Stimulated activated CD4-positive, alpha-beta T cell treated with anti-CD3 and anti-CD28 coated beads, Interleukin-12 subunit alpha, Interleukin-12 subunit beta, amount 100 ng/mL, for 48 hours (primary cell): Measurements from ENCODE around the gene SERPIND1.

Source experiments
- DNase-seq, 3 donors: peaks; one replicate each; pipeline ENCODE4 v3.0.0-alpha.2; 2020; ENCODE audit warnings: low read depth in 2 of 3, low spot score in 1 of 3

Gene SERPIND1

DNA sequence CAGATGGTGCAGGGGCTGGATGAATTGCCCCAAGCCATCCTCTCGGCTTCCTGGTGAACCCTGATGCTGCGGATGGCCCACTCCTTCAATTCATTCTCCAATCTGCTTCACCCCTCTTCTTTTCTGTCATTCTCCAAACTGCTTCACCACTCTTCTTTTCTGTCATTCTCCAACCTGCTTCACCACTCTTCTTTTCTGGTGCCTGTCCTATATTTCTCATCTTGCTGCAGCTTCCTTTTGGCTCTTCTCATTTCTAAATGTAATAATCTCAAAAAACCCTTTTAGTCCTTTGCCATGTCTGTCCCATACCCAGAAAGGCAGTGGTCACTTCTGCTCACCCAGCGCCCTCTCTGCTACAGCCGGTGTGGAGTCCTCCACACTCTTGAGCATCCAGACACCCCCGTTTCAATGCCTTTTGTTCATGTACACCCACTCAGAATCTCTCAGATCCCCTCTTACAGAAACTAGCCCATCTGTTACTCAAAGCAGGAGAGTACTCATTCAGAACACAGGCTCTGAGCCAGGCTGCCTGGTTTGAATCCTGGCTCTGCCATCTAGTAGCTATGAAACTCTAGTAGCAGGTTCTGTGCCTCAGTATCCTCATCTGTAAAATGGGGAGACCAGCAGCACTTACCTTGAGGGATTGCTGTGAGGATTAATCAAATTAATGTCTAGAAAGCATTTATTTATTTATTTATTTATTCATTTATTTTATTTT lies 14.9 kb downstream of the SERPIND1 start:
- no peak for DNase-seq

- DNase-seq = no peak
These were observed 18.5 kb downstream of the SERPIND1 start for GRCh38 chr22:20792221-20792965.

DNA sequence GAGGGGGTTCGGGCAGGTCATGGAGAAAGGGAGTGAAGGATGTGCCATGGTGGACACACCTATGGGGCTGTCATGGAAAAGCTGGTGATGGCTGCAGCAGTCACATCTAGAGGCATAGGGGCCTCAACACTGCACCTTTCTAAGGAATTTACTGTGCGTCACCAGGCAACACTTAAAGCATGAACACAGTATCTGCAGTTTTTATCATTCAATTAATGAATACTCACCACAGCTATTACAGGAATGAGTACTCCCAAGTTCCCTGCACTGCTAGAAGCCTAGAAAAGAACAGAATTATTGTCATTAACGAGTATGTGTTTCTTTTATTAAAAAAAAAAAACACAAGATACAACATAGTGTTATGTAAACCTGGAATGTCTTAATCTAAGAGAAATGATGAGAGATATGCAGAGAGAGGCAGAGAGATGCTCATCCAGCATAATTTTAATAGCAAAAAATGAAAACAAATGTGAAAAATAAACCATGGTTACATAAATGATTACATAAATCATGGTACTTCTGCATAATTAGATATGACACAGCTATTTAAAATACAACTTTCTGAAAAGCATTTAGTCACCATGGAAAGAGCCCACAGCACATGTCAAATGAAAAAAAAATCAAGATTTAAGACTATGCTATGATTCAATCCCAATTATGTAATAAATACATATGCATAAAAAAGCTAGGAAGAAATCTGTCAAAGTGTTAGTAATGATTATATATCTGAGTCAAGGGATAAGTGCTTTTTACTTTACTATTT lies 19.2 kb downstream of the SERPIND1 start:
- DNase-seq = no peak

GRCh38 chr22:20793748-20794649 lies 20.1 kb downstream of the SERPIND1 start:
- DNase-seq = no peak

- no peak for DNase-seq
These were observed 20.9 kb downstream of the SERPIND1 start for GRCh38 chr22:20794650-20795413.

DNA sequence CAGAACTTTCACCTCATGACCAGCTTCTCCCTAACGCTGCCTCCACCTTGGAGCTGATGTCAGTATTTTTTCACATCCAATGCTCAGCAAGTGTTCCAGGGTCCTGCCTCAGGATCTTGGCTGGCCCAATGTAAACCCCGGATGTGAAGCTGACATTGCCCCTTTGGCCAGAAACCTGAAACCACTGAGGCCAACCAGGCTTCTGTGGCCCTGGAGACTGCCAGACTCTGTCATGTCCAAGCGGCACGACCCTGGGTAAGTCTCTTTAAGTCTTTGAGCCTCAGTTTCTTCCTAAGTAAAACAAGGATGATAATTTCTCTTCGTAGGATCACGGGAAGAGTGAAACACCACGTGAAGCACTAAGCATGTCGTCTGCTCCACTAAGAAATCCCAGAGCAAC lies 22.8 kb downstream of the SERPIND1 start:
- DNase-seq = no peak

GRCh38 chr22:20798218-20798617 lies 24.3 kb downstream of the SERPIND1 start:
- DNase-seq = no peak

DNA sequence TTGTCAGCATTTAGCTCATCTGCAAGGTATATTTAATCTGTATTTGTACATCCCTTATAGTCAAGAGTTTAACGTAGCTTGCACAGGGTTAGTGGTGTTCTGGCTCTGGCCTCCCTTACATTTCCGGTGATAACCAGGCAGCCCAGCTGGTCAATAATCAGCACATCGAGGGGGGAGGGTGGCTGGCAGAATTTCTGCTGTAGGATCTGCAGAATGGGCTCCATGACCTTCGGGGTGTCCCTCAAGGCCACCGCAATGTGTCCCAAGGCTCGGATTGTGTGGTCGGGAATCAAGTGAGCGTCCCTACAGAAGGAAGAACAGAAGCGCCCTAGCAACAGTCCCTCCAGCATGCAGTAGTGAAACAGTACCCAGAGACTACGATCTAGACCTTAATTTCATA lies 25.1 kb downstream of the SERPIND1 start:
- DNase-seq = no peak

DNA sequence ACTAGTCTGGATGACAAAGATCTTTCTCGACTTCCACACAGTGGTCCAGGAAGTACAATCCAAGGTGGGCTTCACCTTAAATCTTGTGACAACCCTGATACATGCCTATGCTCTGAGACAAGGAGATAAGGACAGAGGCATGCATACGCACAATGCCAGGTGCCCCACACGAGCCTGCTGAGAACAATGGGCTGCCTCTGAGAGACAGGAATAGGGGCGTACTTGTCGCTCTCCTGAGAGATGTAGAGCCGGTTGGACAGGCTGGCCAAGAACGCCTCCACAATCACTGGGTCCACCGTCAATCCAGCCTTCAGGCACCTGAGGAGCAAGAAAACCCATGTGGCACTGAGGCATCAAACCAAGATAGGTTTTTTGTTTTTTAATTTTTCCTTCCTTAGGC lies 25.5 kb downstream of the SERPIND1 start:
- no peak for DNase-seq

GRCh38 chr22:20802452-20802851 lies 28.5 kb downstream of the SERPIND1 start:
- no peak for DNase-seq

DNA sequence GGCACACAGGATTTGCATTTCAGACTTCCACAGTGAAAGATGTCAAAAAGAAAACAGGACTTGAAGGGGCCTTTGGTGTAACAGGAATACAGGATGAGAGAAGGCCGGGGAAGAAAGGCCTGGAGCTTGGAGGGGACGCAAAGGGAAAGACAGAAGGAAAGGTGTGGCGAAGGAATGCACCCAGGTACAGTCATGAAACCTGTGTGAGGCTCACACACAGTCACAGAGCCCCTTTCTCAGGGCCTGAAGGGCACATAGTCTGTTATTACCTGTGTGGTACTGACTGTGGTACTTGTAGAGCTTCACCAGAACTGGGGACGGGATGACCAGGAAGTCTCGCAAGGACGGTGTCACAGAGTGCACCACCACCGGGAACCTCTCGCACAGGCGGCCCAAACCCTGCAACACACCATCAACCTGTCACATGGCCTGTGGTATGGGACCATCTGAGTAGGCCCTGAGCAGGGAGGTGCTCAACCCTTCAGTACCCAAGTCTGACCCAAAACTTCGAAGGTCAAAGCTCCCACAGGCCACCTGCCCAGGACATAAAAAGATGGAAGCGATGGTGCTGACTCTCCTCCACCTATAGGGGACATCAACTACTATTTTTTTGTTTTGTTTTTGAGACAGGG lies 29.1 kb downstream of the SERPIND1 start:
- no peak for DNase-seq

- DNase-seq = no peak
These were observed 29.9 kb downstream of the SERPIND1 start for GRCh38 chr22:20803696-20804324.

DNA sequence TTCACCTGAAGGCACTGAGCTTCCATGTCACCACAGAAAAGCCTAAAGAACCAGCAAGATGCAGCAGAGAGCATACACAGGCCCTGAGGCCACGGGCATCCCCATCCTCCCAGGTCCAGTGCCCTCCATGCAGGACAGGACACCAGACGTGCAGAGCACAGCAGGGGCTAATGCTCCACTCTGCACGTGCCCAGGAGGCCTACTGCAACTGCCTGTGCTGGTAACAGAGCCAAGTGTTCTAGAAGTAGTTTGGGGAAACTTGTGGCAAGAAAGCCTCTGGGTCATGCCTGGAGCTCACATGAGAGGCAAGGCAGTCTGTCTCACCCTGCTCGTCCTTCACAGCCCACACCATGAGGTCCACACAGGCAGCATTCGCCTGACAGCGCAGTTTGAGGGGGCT lies 30.7 kb downstream of the SERPIND1 start:
- no peak for DNase-seq

GRCh38 chr22:20805972-20806471 lies 32.1 kb downstream of the SERPIND1 start:
- DNase-seq = no peak

GRCh38 chr22:20807315-20807752 lies 33.4 kb downstream of the SERPIND1 start:
- no peak for DNase-seq

GRCh38 chr22:20808844-20809243 lies 34.9 kb downstream of the SERPIND1 start:
- DNase-seq = no peak

DNA sequence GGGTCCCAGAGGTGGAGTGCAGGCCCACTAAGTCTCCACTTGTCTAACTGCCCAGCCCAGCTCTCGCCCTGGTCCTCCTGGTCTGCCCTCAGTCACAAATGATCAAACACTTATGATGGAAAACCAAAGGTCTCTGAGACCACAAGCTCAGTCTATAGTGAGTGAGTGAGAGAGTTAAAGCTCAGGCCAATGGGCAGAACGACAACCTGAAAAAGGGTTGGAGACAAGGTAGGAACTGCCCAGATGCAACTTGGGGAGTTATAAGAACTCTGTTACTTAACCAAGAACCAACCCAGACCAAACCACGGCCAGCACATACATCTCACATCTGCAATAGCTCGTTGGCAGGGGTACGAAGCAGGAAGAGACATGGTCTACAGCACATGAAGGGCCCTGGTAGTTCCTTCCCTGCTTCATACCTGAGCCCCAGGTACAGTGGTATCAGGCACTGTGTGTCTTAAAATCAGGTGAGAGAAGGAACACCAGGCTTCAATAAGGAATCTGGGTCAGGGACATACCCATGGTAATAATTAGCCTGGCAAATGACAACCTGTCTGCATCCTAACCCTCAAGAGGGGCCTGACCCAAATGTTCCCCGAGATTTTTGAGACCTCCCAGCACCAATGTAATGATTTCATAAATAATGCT lies 35.7 kb downstream of the SERPIND1 start:
- no peak for DNase-seq

- no peak for DNase-seq
These were observed 36.7 kb downstream of the SERPIND1 start for GRCh38 chr22:20810645-20811044.

GRCh38 chr22:20811171-20811570 lies 37.3 kb downstream of the SERPIND1 start:
- no peak for DNase-seq
